Stimulated activated naive CD4-positive, alpha-beta T cell treated with Interleukin-2 at 50 U/mL for 16 hours (primary cell): ENCODE results near the gene DIP2C.
"Not testable (repeated sequence)": the region's sequence is repeated elsewhere in the genome, so short reads cannot be mapped to it uniquely, and the experiment has no call there.

Experiments
- DNase-seq: peaks from one replicate; lab custom pipeline; 2025; lab: John Stamatoyannopoulos, UW

Gene DIP2C

GRCh38 chr10:267705-268104 is 421.8 kb downstream of the DIP2C start:
- DNase-seq, result no peak

- no peak for DNase-seq
Observed at GRCh38 chr10:266974-267425, 422.5 kb downstream of the DIP2C start.

GRCh38 chr10:265816-266588 is 423.5 kb downstream of the DIP2C start:
- not testable (repeated sequence) for DNase-seq

- not testable (repeated sequence) for DNase-seq
Observed at GRCh38 chr10:265074-265440, 424.4 kb downstream of the DIP2C start.

- DNase-seq, result peak; percentile 21
Observed at GRCh38 chr10:264160-265073, 425.1 kb downstream of the DIP2C start.

- DNase-seq, result no peak
Observed at GRCh38 chr10:260819-261429, 428.5 kb downstream of the DIP2C start.

GRCh38 chr10:251982-252582 is 437.4 kb downstream of the DIP2C start:
- DNase-seq, result no peak

- no peak for DNase-seq
Observed at GRCh38 chr10:248307-248706, 441.2 kb downstream of the DIP2C start.

- no peak for DNase-seq
Observed at GRCh38 chr10:247480-247879, 442.0 kb downstream of the DIP2C start.

GRCh38 chr10:246431-246830 is 443.0 kb downstream of the DIP2C start:
- no peak for DNase-seq

- no peak for DNase-seq
Observed at GRCh38 chr10:244227-244626, 445.2 kb downstream of the DIP2C start.

GRCh38 chr10:241966-242643 is 447.4 kb downstream of the DIP2C start:
- no peak for DNase-seq

- no peak for DNase-seq
Observed at GRCh38 chr10:241451-241850, 448.0 kb downstream of the DIP2C start.

- no peak for DNase-seq
Observed at GRCh38 chr10:239109-239508, 450.4 kb downstream of the DIP2C start.

- no peak for DNase-seq
Observed at GRCh38 chr10:235915-236314, 453.6 kb downstream of the DIP2C start.

- no peak for DNase-seq
Observed at GRCh38 chr10:234708-235406, 454.6 kb downstream of the DIP2C start.

GRCh38 chr10:232878-233277 is 456.6 kb downstream of the DIP2C start:
- DNase-seq, result no peak

- DNase-seq, result no peak
Observed at GRCh38 chr10:232061-232460, 457.4 kb downstream of the DIP2C start.

GRCh38 chr10:230758-231157 is 458.7 kb downstream of the DIP2C start:
- no peak for DNase-seq

GRCh38 chr10:228366-228765 is 461.1 kb downstream of the DIP2C start:
- no peak for DNase-seq

- no peak for DNase-seq
Observed at GRCh38 chr10:227014-227413, 462.5 kb downstream of the DIP2C start.
